ENCODE results near the gene TBC1D22A.

TBC1D22A gene

GRCh38 chr22:46863794-46864193 is 101.3 kb downstream of the TBC1D22A start:
- no peak for DNase-seq

- no peak for DNase-seq
Measured at GRCh38 chr22:46864314-46865051, 102.0 kb downstream of the TBC1D22A start.

GRCh38 chr22:46865052-46865434 is 102.6 kb downstream of the TBC1D22A start:
- DNase-seq, result no peak

- no peak for DNase-seq
Measured at GRCh38 chr22:46865642-46866041, 103.2 kb downstream of the TBC1D22A start.

- no peak for DNase-seq
Measured at GRCh38 chr22:46866591-46866990, 104.1 kb downstream of the TBC1D22A start.

GRCh38 chr22:46867106-46867505 is 104.7 kb downstream of the TBC1D22A start:
- no peak for DNase-seq

- no peak for DNase-seq
Measured at GRCh38 chr22:46869329-46869728, 106.9 kb downstream of the TBC1D22A start.

GRCh38 chr22:46869831-46870441 is 107.5 kb downstream of the TBC1D22A start:
- DNase-seq, result no peak

- no peak for DNase-seq
Measured at GRCh38 chr22:46871826-46872225, 109.4 kb downstream of the TBC1D22A start.

GRCh38 chr22:46875089-46875488 is 112.6 kb downstream of the TBC1D22A start:
- DNase-seq, result no peak

GRCh38 chr22:46876357-46876934 is 114.0 kb downstream of the TBC1D22A start:
- no peak for DNase-seq

GRCh38 chr22:46878191-46878948 is 115.9 kb downstream of the TBC1D22A start:
- DNase-seq, result no peak

GRCh38 chr22:46879083-46879482 is 116.6 kb downstream of the TBC1D22A start:
- no peak for DNase-seq

GRCh38 chr22:46881373-46882118 is 119.1 kb downstream of the TBC1D22A start:
- no peak for DNase-seq

GRCh38 chr22:46883092-46883910 is 120.9 kb downstream of the TBC1D22A start:
- no peak for DNase-seq

- no peak for DNase-seq
Measured at GRCh38 chr22:46884365-46884764, 121.9 kb downstream of the TBC1D22A start.

- no peak for DNase-seq
Measured at GRCh38 chr22:46887978-46888377, 125.5 kb downstream of the TBC1D22A start.

GRCh38 chr22:46890819-46891218 is 128.4 kb downstream of the TBC1D22A start:
- DNase-seq, result no peak

- DNase-seq, result no peak
Measured at GRCh38 chr22:46891382-46891951, 129.0 kb downstream of the TBC1D22A start.

GRCh38 chr22:46892866-46893265 is 130.4 kb downstream of the TBC1D22A start:
- DNase-seq, result no peak

- DNase-seq, result no peak
Measured at GRCh38 chr22:46893281-46894020, 131.0 kb downstream of the TBC1D22A start.

All from NCI-H2081 (cell line).